ENCODE data around the gene CRADD.
A peak's percentile ranks its signal among the peaks of the same experiment; 100 is the strongest.
"Not testable (repeated sequence)": the region's sequence is repeated elsewhere in the genome, so short reads cannot be mapped to it uniquely, and the experiment has no call there.

Gene CRADD

DNA sequence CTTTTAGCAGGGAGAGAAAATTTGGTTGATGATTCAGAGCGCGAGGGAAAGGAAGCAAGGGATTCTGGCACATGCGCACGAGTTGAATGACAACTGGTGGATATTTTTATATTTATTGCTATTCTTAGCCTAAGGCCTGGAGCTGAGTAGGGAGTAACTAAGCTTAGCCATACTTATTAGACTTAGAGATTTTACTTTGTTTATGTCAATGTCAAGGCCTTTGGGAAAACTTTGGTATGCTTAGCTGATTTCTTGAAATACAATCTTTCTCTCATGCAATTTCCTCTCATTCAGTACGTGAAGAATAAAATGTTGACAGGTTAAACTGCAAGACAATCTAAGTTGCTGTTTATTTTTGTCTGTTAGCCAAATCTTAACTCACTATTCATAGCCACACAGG, 101.1 kb downstream of the CRADD start:
- Histone ChIP-seq H3K4me1 (ENCODE audit: control insufficient read depth, insufficient read depth, low read length, poor library complexity, severe bottlenecking) (no peaks in the 10 kb centered on the region), H3K9me3 (ENCODE audit: control insufficient read depth, low read length) (no peaks in the 10 kb centered on the region), H3K27me3 (replicated peaks; ENCODE audit: control insufficient read depth, insufficient read depth, low read length, poor library complexity, severe bottlenecking) (no peaks in the 10 kb centered on the region), H3K27ac (ENCODE audit: insufficient read depth, low read length, poor library complexity, severe bottlenecking) (no peak overlapping the region), H3K36me3 (ENCODE audit: control insufficient read depth, insufficient read depth, low read length) (no peaks in the 10 kb centered on the region), H3K4me3 (ENCODE audit: insufficient read depth, low read depth, low read length, poor library complexity, severe bottlenecking) (no peak overlapping the region)
- DNase-seq, result no peak

DNA sequence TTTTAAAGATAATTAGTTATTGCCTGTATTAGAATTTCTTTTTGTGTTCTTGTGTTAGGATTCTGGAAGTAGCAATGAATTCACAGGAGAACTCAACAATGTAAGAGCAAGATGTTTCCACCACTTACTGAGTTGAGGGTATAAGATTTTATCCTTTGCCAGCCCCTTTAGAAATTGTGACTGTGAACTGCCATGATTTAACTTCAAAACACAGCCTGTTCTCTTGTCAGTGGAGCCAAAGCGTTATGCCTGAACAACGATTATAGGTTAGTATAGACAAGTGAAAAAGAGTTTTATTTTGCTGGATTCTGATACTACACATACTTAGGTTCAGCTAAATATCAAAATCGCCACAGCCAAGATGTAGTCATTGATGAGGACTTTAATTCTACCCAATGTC, 101.6 kb downstream of the CRADD start:
- Histone ChIP-seq H3K4me3 (ENCODE audit: insufficient read depth, low read depth, low read length, poor library complexity, severe bottlenecking) (no peak overlapping the region), H3K27me3 (replicated peaks; ENCODE audit: control insufficient read depth, insufficient read depth, low read length, poor library complexity, severe bottlenecking) (no peaks in the 10 kb centered on the region), H3K27ac (ENCODE audit: insufficient read depth, low read length, poor library complexity, severe bottlenecking) (no peak overlapping the region), H3K4me1 (ENCODE audit: control insufficient read depth, insufficient read depth, low read length, poor library complexity, severe bottlenecking) (peaks cover 3% of the 10 kb centered on the region), H3K36me3 (ENCODE audit: control insufficient read depth, insufficient read depth, low read length) (no peaks in the 10 kb centered on the region), H3K9me3 (ENCODE audit: control insufficient read depth, low read length) (no peaks in the 10 kb centered on the region)
- no peak for DNase-seq

- Histone ChIP-seq H3K9me3 (ENCODE audit: control insufficient read depth, low read length) (no peaks in the 10 kb centered on the region), H3K27ac (ENCODE audit: insufficient read depth, low read length, poor library complexity, severe bottlenecking) (no peak overlapping the region), H3K4me1 (ENCODE audit: control insufficient read depth, insufficient read depth, low read length, poor library complexity, severe bottlenecking) (peaks cover 16% of the 10 kb centered on the region), H3K4me3 (ENCODE audit: insufficient read depth, low read depth, low read length, poor library complexity, severe bottlenecking) (no peak overlapping the region), H3K27me3 (replicated peaks; ENCODE audit: control insufficient read depth, insufficient read depth, low read length, poor library complexity, severe bottlenecking) (no peaks in the 10 kb centered on the region), H3K36me3 (ENCODE audit: control insufficient read depth, insufficient read depth, low read length) (no peaks in the 10 kb centered on the region)
- no peak for DNase-seq
These were observed 103.0 kb downstream of the CRADD start for GRCh38 chr12:93780101-93780641.

- DNase-seq; H3K9me3 ChIP-seq (ENCODE audit: control insufficient read depth, low read length); H3K4me3 ChIP-seq (ENCODE audit: insufficient read depth, low read depth, low read length, poor library complexity, severe bottlenecking); H3K27ac ChIP-seq (ENCODE audit: insufficient read depth, low read length, poor library complexity, severe bottlenecking); H3K36me3 ChIP-seq (ENCODE audit: control insufficient read depth, insufficient read depth, low read length); H3K27me3 ChIP-seq (replicated peaks; ENCODE audit: control insufficient read depth, insufficient read depth, low read length, poor library complexity, severe bottlenecking): not testable (repeated sequence)
- peaks cover 21% of the 10 kb centered on the region for H3K4me1 ChIP-seq (ENCODE audit: control insufficient read depth, insufficient read depth, low read length, poor library complexity, severe bottlenecking)
These were observed 103.7 kb downstream of the CRADD start for GRCh38 chr12:93780886-93781285.

DNA sequence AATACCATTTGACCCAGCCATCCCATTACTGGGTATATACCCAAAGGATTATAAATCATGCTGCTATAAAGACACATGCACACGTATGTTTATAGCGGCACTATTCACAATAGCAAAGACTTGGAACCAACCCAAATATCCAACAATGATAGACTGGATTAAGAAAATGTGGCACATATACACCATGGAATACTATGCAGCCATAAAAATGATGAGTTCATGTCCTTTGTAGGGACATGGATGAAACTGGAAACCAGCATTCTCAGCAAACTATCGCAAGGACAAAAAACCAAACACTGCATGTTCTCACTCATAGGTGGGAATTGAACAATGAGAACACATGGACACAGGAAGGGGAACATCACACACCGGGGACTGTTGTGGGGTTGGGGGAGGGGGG, 104.8 kb downstream of the CRADD start:
- not testable (repeated sequence) for DNase-seq; H3K36me3 ChIP-seq (ENCODE audit: control insufficient read depth, insufficient read depth, low read length); H3K9me3 ChIP-seq (ENCODE audit: control insufficient read depth, low read length); H3K27me3 ChIP-seq (replicated peaks; ENCODE audit: control insufficient read depth, insufficient read depth, low read length, poor library complexity, severe bottlenecking); H3K4me3 ChIP-seq (ENCODE audit: insufficient read depth, low read depth, low read length, poor library complexity, severe bottlenecking); H3K27ac ChIP-seq (ENCODE audit: insufficient read depth, low read length, poor library complexity, severe bottlenecking)
- H3K4me1 ChIP-seq (ENCODE audit: control insufficient read depth, insufficient read depth, low read length, poor library complexity, severe bottlenecking), result peaks cover 21% of the 10 kb centered on the region

- no peaks in the 10 kb centered on the region for H3K27me3 ChIP-seq (replicated peaks; ENCODE audit: control insufficient read depth, insufficient read depth, low read length, poor library complexity, severe bottlenecking)
- peaks cover 21% of the 10 kb centered on the region for H3K4me1 ChIP-seq (ENCODE audit: control insufficient read depth, insufficient read depth, low read length, poor library complexity, severe bottlenecking)
- no peak overlapping the region for H3K27ac ChIP-seq (ENCODE audit: insufficient read depth, low read length, poor library complexity, severe bottlenecking)
- no peak for DNase-seq
- no peaks in the 10 kb centered on the region for H3K36me3 ChIP-seq (ENCODE audit: control insufficient read depth, insufficient read depth, low read length)
- H3K4me3 ChIP-seq (ENCODE audit: insufficient read depth, low read depth, low read length, poor library complexity, severe bottlenecking), result no peak overlapping the region
- H3K9me3 ChIP-seq (ENCODE audit: control insufficient read depth, low read length), result no peaks in the 10 kb centered on the region
These were observed 105.7 kb downstream of the CRADD start for GRCh38 chr12:93782853-93783252.

GRCh38 chr12:93783832-93784231, 106.7 kb downstream of the CRADD start:
- Histone ChIP-seq H3K4me3 (ENCODE audit: insufficient read depth, low read depth, low read length, poor library complexity, severe bottlenecking) (no peak overlapping the region), H3K36me3 (ENCODE audit: control insufficient read depth, insufficient read depth, low read length) (no peaks in the 10 kb centered on the region), H3K27me3 (replicated peaks; ENCODE audit: control insufficient read depth, insufficient read depth, low read length, poor library complexity, severe bottlenecking) (no peaks in the 10 kb centered on the region), H3K4me1 (ENCODE audit: control insufficient read depth, insufficient read depth, low read length, poor library complexity, severe bottlenecking) (peaks cover 25% of the 10 kb centered on the region), H3K27ac (ENCODE audit: insufficient read depth, low read length, poor library complexity, severe bottlenecking) (peak overlapping the region; percentile 23), H3K9me3 (ENCODE audit: control insufficient read depth, low read length) (no peaks in the 10 kb centered on the region)
- DNase-seq, result peak in 2 of 3 donors; percentile 24 to 36

DNA sequence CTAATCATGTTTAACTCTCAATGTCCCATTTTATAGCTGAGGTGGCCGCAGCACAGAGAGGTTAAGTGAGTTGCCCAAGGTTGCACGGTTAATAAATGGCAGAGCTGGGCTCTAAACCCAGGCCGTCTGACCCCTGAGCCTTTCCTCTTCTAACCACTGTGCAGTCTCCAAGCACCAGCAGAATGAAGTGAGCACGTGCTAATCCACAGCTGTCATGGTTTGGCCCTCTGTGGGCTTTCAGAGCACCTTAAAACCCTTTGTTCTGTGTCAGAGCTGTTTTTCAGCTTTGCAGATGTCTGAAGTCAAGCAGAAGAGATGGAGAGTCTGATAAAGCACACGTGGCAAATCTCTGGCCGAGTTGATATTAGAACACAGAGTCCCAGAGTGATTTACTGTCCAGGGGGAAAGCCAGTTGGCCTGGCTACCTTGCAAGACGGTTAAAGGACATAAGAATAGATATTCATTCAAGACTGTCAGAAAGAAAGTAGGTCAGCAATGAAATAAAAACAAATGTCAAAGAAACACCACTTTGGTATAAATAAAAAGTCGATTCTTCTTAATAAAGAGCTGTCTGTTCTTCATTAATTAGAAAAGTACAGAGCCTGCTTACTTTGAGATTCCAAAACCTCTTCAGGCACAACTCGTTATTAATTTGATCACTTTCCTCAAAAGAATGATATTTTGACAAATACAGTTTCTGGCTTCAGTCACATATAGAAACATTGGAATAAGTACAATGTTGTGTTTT, 107.3 kb downstream of the CRADD start:
- peak in 2 of 3 donors; percentile 4 to 18 for DNase-seq
- peak overlapping the region; percentile 31 for H3K27ac ChIP-seq (ENCODE audit: insufficient read depth, low read length, poor library complexity, severe bottlenecking)
- H3K27me3 ChIP-seq (replicated peaks; ENCODE audit: control insufficient read depth, insufficient read depth, low read length, poor library complexity, severe bottlenecking), result no peaks in the 10 kb centered on the region
- H3K4me1 ChIP-seq (ENCODE audit: control insufficient read depth, insufficient read depth, low read length, poor library complexity, severe bottlenecking), result peaks cover 28% of the 10 kb centered on the region
- no peak overlapping the region for H3K4me3 ChIP-seq (ENCODE audit: insufficient read depth, low read depth, low read length, poor library complexity, severe bottlenecking)
- no peaks in the 10 kb centered on the region for H3K9me3 ChIP-seq (ENCODE audit: control insufficient read depth, low read length)
- H3K36me3 ChIP-seq (ENCODE audit: control insufficient read depth, insufficient read depth, low read length), result no peaks in the 10 kb centered on the region

- H3K4me1 ChIP-seq (ENCODE audit: control insufficient read depth, insufficient read depth, low read length, poor library complexity, severe bottlenecking), result peaks cover 28% of the 10 kb centered on the region
- H3K36me3 ChIP-seq (ENCODE audit: control insufficient read depth, insufficient read depth, low read length), result no peaks in the 10 kb centered on the region
- no peaks in the 10 kb centered on the region for H3K9me3 ChIP-seq (ENCODE audit: control insufficient read depth, low read length)
- DNase-seq, result peak; percentile 13 to 15 (median 15)
- no peaks in the 10 kb centered on the region for H3K27me3 ChIP-seq (replicated peaks; ENCODE audit: control insufficient read depth, insufficient read depth, low read length, poor library complexity, severe bottlenecking)
- no peak overlapping the region for H3K27ac ChIP-seq (ENCODE audit: insufficient read depth, low read length, poor library complexity, severe bottlenecking)
- H3K4me3 ChIP-seq (ENCODE audit: insufficient read depth, low read depth, low read length, poor library complexity, severe bottlenecking), result no peak overlapping the region
These were observed 108.3 kb downstream of the CRADD start for GRCh38 chr12:93785249-93786010.
